Heart left ventricle (tissue), 13 donors: Measurements from ENCODE around the gene ADAM22.

Experiments
- CTCF ChIP-seq, 12 donors: fragments of 200-600 bp; sonication (generic) in 4 of 12; IDR thresholded peaks; one replicate each; pipeline versions ENCODE4 v1.5.0 to v1.8.0; 2018 to 2022; ENCODE audit warnings: antibody characterized with exemption in 12 of 12, mild to moderate bottlenecking in 5 of 12
- POLR2A ChIP-seq, 2 donors: fragments of 450-650 bp; IDR thresholded peaks; one replicate each; pipeline ENCODE4 v1.6.1; 2017; ENCODE audit warnings: antibody characterized with exemption in 2 of 2, mild to moderate bottlenecking in 2 of 2, moderate library complexity in 2 of 2
- donor health status: ischemic (EF 13 %, LVEDD 7.1; RV severe dilation, severe dysfunction).
- donor health status: DM: no; HTN: yes; CAD: no.
- donor health status: DM: no; HTN: no; CAD: no.
- donor health status: ischemic (EF 25% LVEDD 6.9; RV normal size, moderate dysfunction).
- donor health status: ischemic (EF 25% LVEDD 5.7; RV mildly dilated, moderate dysfunction).
- donor health status: ischemic (EF 35%, LVEDD 5.7; RV mildly dilated, moderate dysfunction).
- donor health status: nonischemic (EF 11% LVEDD 7.7; RV severe dilation, severe dysfunction).
- donor health status: DM: yes; HTN: yes; CAD: no.
- donor health status: PGD.
- donor health status: ischemic (EF 29% LVEDD 5.4; RV normal size, mild dysfunction).
- donor health status: nonischemic (EF 23%, LVEDD 6.1; RV moderate dilation, normal function).

GRCh38 chr7:88003581-88003980 lies 69.5 kb downstream of the ADAM22 start:
- TF ChIP-seq CTCF (IDR thresholded peaks at IDR 0.05) (no peak), POLR2A (IDR thresholded peaks at IDR 0.05) (no peak)
